Trophoblast cell (in vitro differentiated cells and primary cell): ENCODE results near the gene TXNRD2.

Experiments
- DNase-seq, 2 donors: peaks; one replicate each; pipeline ENCODE4 v3.0.0-alpha.2; 2016
- H2AFZ ChIP-seq: 2 replicates; pipeline ENCODE4 v1.6.1; 2013; ENCODE audit warnings: low read length, moderate library complexity, mild to moderate bottlenecking; ENCODE audit not compliant: insufficient read depth, poor library complexity
- H2AK5ac ChIP-seq: 2 replicates; pipeline ENCODE4 v1.6.1; 2013; ENCODE audit warnings: mild to moderate bottlenecking, low read length
- H2BK120ac ChIP-seq: 2 replicates; pipeline ENCODE4 v1.6.1; 2013; ENCODE audit warnings: low read length, mild to moderate bottlenecking, moderate library complexity; ENCODE audit not compliant: insufficient read depth, poor library complexity
- H2BK12ac ChIP-seq: 2 replicates; pipeline ENCODE4 v1.6.1; 2013; ENCODE audit warnings: mild to moderate bottlenecking, low read length, moderate library complexity
- H2BK5ac ChIP-seq: 2 replicates; pipeline ENCODE4 v1.6.1; 2013; ENCODE audit warnings: low read length, low read depth, moderate library complexity, mild to moderate bottlenecking; ENCODE audit not compliant: poor library complexity
- H3K14ac ChIP-seq: 2 replicates; pipeline ENCODE4 v1.6.1; 2013; ENCODE audit warnings: mild to moderate bottlenecking, low read length
- H3K18ac ChIP-seq: 2 replicates; pipeline ENCODE4 v1.6.1; 2013; ENCODE audit warnings: mild to moderate bottlenecking, low read length
- H3K23ac ChIP-seq: 2 replicates; pipeline ENCODE4 v1.6.1; 2013; ENCODE audit warnings: low read length
- H3K27ac ChIP-seq: 2 replicates; pipeline ENCODE4 v1.5.1; 2013; ENCODE audit warnings: low read depth, mild to moderate bottlenecking, inconsistent platforms, low read length, moderate library complexity
- H3K27me3 ChIP-seq: 2 replicates; pipeline ENCODE4 v1.6.1; 2013; ENCODE audit warnings: inconsistent platforms, mild to moderate bottlenecking, low read length, moderate library complexity; ENCODE audit not compliant: insufficient read depth
- H3K36me3 ChIP-seq, 2 experiments: 1 replicate in 1 of 2; 2 replicates in 1 of 2; pipeline ENCODE4 v1.6.1; 2013; ENCODE audit warnings: low read length in 2 of 2, mild to moderate bottlenecking in 2 of 2, moderate library complexity in 1 of 2; ENCODE audit not compliant: insufficient read depth in 2 of 2, control insufficient read depth in 1 of 2
- H3K4ac ChIP-seq: 2 replicates; pipeline ENCODE4 v1.6.1; 2013; ENCODE audit warnings: low read depth, mild to moderate bottlenecking, low read length, moderate library complexity
- H3K4me1 ChIP-seq, 2 experiments: 1 replicate in 1 of 2; 2 replicates in 1 of 2; pipeline ENCODE4 v1.6.1; 2013; ENCODE audit warnings: low read length in 2 of 2, mild to moderate bottlenecking in 2 of 2, moderate library complexity in 1 of 2; ENCODE audit not compliant: insufficient read depth in 2 of 2, control insufficient read depth in 1 of 2
- H3K4me2 ChIP-seq: 2 replicates; pipeline ENCODE4 v1.6.1; 2013; ENCODE audit warnings: inconsistent platforms, mild to moderate bottlenecking, low read length, moderate library complexity
- H3K4me3 ChIP-seq: 2 replicates; pipeline ENCODE4 v1.5.1; 2013; ENCODE audit warnings: mild to moderate bottlenecking, low read depth, low read length, inconsistent platforms
- H3K79me1 ChIP-seq: one replicate; pipeline ENCODE4 v1.6.1; 2013; ENCODE audit warnings: low read length
- H3K79me2 ChIP-seq: 2 replicates; pipeline ENCODE4 v1.6.1; 2013; ENCODE audit warnings: low read length, mild to moderate bottlenecking; ENCODE audit not compliant: control insufficient read depth, insufficient read depth, poor library complexity
- H3K9ac ChIP-seq: 2 replicates; pipeline ENCODE4 v1.6.1; 2013; ENCODE audit warnings: mild to moderate bottlenecking, low read length
- H3K9me3 ChIP-seq: 2 replicates; pipeline ENCODE4 v1.6.1; 2013; ENCODE audit warnings: low read depth, mild to moderate bottlenecking, control low read depth, inconsistent platforms, low read length; ENCODE audit not compliant: insufficient read depth
- H4K12ac ChIP-seq: 2 replicates; pipeline ENCODE4 v1.6.1; 2013; ENCODE audit warnings: low read depth, mild to moderate bottlenecking, low read length, moderate library complexity
- H4K8ac ChIP-seq: 2 replicates; pipeline ENCODE4 v1.6.1; 2013; ENCODE audit warnings: low read depth, mild to moderate bottlenecking, low read length, moderate library complexity
- H4K91ac ChIP-seq: one replicate; pipeline ENCODE4 v1.6.1; 2013; ENCODE audit warnings: low read depth, mild to moderate bottlenecking, low read length, moderate library complexity
- WGBS: extraction: QIAGEN DNeasy Blood & Tissue Kit; methylation state at CpG from one replicate; pipeline ENCODE4 v1.1.7; 2013; ENCODE audit warnings: missing lambda C conversion rate; ENCODE audit not compliant: insufficient read length, insufficient coverage; ENCODE audit errors: extremely low coverage; 5-methylcytosine and 5-hydroxymethylcytosine counted together

Gene TXNRD2

GRCh38 chr22:19961201-19961580 is 19.6 kb upstream of the TXNRD2 start:
- Histone ChIP-seq H4K8ac (no peak overlapping the region), H3K79me2 (peaks cover 5% of the 10 kb centered on the region), H3K36me3 (no peaks in the 10 kb centered on the region), H3K79me1 (peaks cover 22% of the 10 kb centered on the region), H2AK5ac (peak overlapping the region; percentile 45), H3K27me3 (no peaks in the 10 kb centered on the region), H3K18ac (no peak overlapping the region), H3K27ac (no peak overlapping the region), H4K91ac (peak overlapping the region; percentile 40), H2BK120ac (peak overlapping the region; percentile 31), H2BK5ac (no peak overlapping the region), H3K9me3 (no peaks in the 10 kb centered on the region), H3K4me2 (no peak overlapping the region), H3K4ac (no peak overlapping the region), H3K4me1 (peaks cover 34 to 41% of the 10 kb centered on the region in 2 experiments), H3K14ac (no peak overlapping the region), H2AFZ (no peak overlapping the region), H3K23ac (no peak overlapping the region), H3K9ac (no peak overlapping the region), H3K4me3 (no peak overlapping the region), H4K12ac (no peak overlapping the region), H2BK12ac (peak overlapping the region; percentile 13)
- WGBS, result no CpG with 5 or more reads among the region's 9 CpGs
- DNase-seq, result no peak

- H3K79me2 ChIP-seq, result peaks cover 5% of the 10 kb centered on the region
- H3K14ac ChIP-seq, result no peak overlapping the region
- H3K27me3 ChIP-seq, result no peaks in the 10 kb centered on the region
- H3K23ac ChIP-seq, result no peak overlapping the region
- no peak overlapping the region for H3K4ac ChIP-seq
- H2BK5ac ChIP-seq, result peak overlapping the region; percentile 4
- H3K4me2 ChIP-seq, result no peak overlapping the region
- H3K9me3 ChIP-seq, result no peaks in the 10 kb centered on the region
- H3K79me1 ChIP-seq, result peaks cover 22% of the 10 kb centered on the region
- no peak overlapping the region for H3K9ac ChIP-seq
- no peak overlapping the region for H3K18ac ChIP-seq
- peak overlapping the region; percentile 36 for H4K91ac ChIP-seq
- H3K36me3 ChIP-seq, result no peaks in the 10 kb centered on the region
- H2BK120ac ChIP-seq, result peak overlapping the region; percentile 31
- peaks cover 34 to 41% of the 10 kb centered on the region in 2 experiments for H3K4me1 ChIP-seq
- DNase-seq, result no peak
- no peak overlapping the region for H3K4me3 ChIP-seq
- H2AFZ ChIP-seq, result no peak overlapping the region
- WGBS, result no CpG with 5 or more reads among the region's 12 CpGs
- no peak overlapping the region for H3K27ac ChIP-seq
- peak overlapping the region; percentile 13 for H2BK12ac ChIP-seq
- H2AK5ac ChIP-seq, result peak overlapping the region; percentile 1
- H4K12ac ChIP-seq, result no peak overlapping the region
- no peak overlapping the region for H4K8ac ChIP-seq
These were observed 19.0 kb upstream of the TXNRD2 start for GRCh38 chr22:19960491-19961200.

- peaks cover 22% of the 10 kb centered on the region for H3K79me1 ChIP-seq
- H3K4me2 ChIP-seq, result peak overlapping the region; percentile 47
- peak overlapping the region; percentile 29 for H2BK120ac ChIP-seq
- no CpG with 5 or more reads among the region's 13 CpGs for WGBS
- peaks cover 5% of the 10 kb centered on the region for H3K79me2 ChIP-seq
- peak overlapping the region; percentile 36 for H3K18ac ChIP-seq
- H3K4me3 ChIP-seq, result peak overlapping the region; percentile 19
- H3K4ac ChIP-seq, result no peak overlapping the region
- no peak for DNase-seq
- peak overlapping the region; percentile 50 for H4K91ac ChIP-seq
- H2AK5ac ChIP-seq, result peak overlapping the region; percentile 28
- H3K14ac ChIP-seq, result peak overlapping the region; percentile 36
- no peak overlapping the region for H3K9ac ChIP-seq
- H3K27me3 ChIP-seq, result no peaks in the 10 kb centered on the region
- no peak overlapping the region for H3K23ac ChIP-seq
- H2BK5ac ChIP-seq, result peak overlapping the region; percentile 1
- H2AFZ ChIP-seq, result no peak overlapping the region
- no peaks in the 10 kb centered on the region for H3K9me3 ChIP-seq
- peak overlapping the region; percentile 55 for H2BK12ac ChIP-seq
- no peak overlapping the region for H3K27ac ChIP-seq
- no peaks in the 10 kb centered on the region for H3K36me3 ChIP-seq
- peak overlapping the region; percentile 72 for H4K8ac ChIP-seq
- H4K12ac ChIP-seq, result peak overlapping the region; percentile 0
- peaks cover 34 to 41% of the 10 kb centered on the region in 2 experiments for H3K4me1 ChIP-seq
These were observed 18.2 kb upstream of the TXNRD2 start for GRCh38 chr22:19959587-19960490.

GRCh38 chr22:19959043-19959586 is 17.5 kb upstream of the TXNRD2 start:
- Histone ChIP-seq H3K36me3 (no peaks in the 10 kb centered on the region), H2AFZ (peak overlapping the region; percentile 53), H2BK5ac (no peak overlapping the region), H3K18ac (peak overlapping the region; percentile 54), H2AK5ac (no peak overlapping the region), H3K14ac (peak overlapping the region; percentile 58), H3K4me2 (peak overlapping the region; percentile 65), H4K8ac (peak overlapping the region; percentile 81), H3K9me3 (peaks cover 2% of the 10 kb centered on the region), H4K12ac (no peak overlapping the region), H3K79me2 (peaks cover 5% of the 10 kb centered on the region), H3K4me1 (peaks cover 34 to 40% of the 10 kb centered on the region in 2 experiments), H3K4me3 (no peak overlapping the region), H3K27me3 (no peaks in the 10 kb centered on the region), H3K23ac (no peak overlapping the region), H3K79me1 (peaks cover 22% of the 10 kb centered on the region), H3K27ac (no peak overlapping the region), H2BK12ac (peak overlapping the region; percentile 44), H3K4ac (no peak overlapping the region), H2BK120ac (no peak overlapping the region), H3K9ac (peak overlapping the region; percentile 50), H4K91ac (peak overlapping the region; percentile 44)
- no CpG with 5 or more reads among the region's 30 CpGs for WGBS
- DNase-seq, result peak; percentile 90 to 93
